Subcutaneous abdominal adipose tissue (tissue), 5 donors: Measurements from ENCODE around the gene PGS1.

Experiments
- H3K27ac ChIP-seq: one replicate; pipeline ENCODE4 v1.7.0; 2013; ENCODE audit warnings: low read depth, mild to moderate bottlenecking, inconsistent platforms, low read length, moderate library complexity
- H3K27me3 ChIP-seq, 5 donors: one replicate each; pipeline ENCODE4 v1.7.0; 2013; ENCODE audit warnings: low read length in 5 of 5, inconsistent platforms in 1 of 5; ENCODE audit not compliant: control insufficient read depth in 5 of 5, insufficient read depth in 4 of 5
- H3K36me3 ChIP-seq, 5 donors: one replicate each; pipeline ENCODE4 v1.7.0; 2013; ENCODE audit warnings: low read length in 5 of 5; ENCODE audit not compliant: control insufficient read depth in 5 of 5, insufficient read depth in 5 of 5
- H3K4me1 ChIP-seq, 5 donors: one replicate each; pipeline ENCODE4 v1.7.0; 2013; ENCODE audit warnings: low read length in 5 of 5, mild to moderate bottlenecking in 3 of 5, moderate library complexity in 1 of 5; ENCODE audit not compliant: control insufficient read depth in 5 of 5, insufficient read depth in 5 of 5
- H3K4me3 ChIP-seq, 5 donors: one replicate each; pipeline ENCODE4 v1.7.0; 2013; ENCODE audit warnings: low read length in 5 of 5, low read depth in 1 of 5
- H3K9ac ChIP-seq, 5 donors: one replicate each; pipeline ENCODE4 v1.7.0; 2013; ENCODE audit warnings: low read length in 5 of 5, mild to moderate bottlenecking in 4 of 5, moderate library complexity in 3 of 5
- H3K9me3 ChIP-seq, 5 donors: one replicate each; pipeline ENCODE4 v1.7.0; 2013; ENCODE audit warnings: low read length in 5 of 5; ENCODE audit not compliant: control insufficient read depth in 5 of 5
- donor health status: healthy.
- donor health status: healthy.
- donor health status: healthy.
- donor health status: healthy.
- donor health status: healthy.

Gene PGS1

GRCh38 chr17:78346605-78347250, 31.7 kb upstream of the PGS1 start:
- H3K4me1 ChIP-seq: peaks cover 24 to 64% (median 46%) of the 10 kb centered on the region in 5 donors
- no peak overlapping the region for H3K4me3 ChIP-seq
- no peak overlapping the region for H3K27ac ChIP-seq
- no peaks in the 10 kb centered on the region for H3K27me3 ChIP-seq
- no peak overlapping the region for H3K9ac ChIP-seq
- H3K36me3 ChIP-seq: no peaks in the 10 kb centered on the region
- no peaks in the 10 kb centered on the region for H3K9me3 ChIP-seq

GRCh38 chr17:78347453-78347852, 31.0 kb upstream of the PGS1 start:
- no peak overlapping the region for H3K27ac ChIP-seq
- no peak overlapping the region for H3K9ac ChIP-seq
- H3K27me3 ChIP-seq: no peaks in the 10 kb centered on the region
- peaks cover 31 to 66% (median 48%) of the 10 kb centered on the region in 5 donors for H3K4me1 ChIP-seq
- no peaks in the 10 kb centered on the region for H3K9me3 ChIP-seq
- H3K36me3 ChIP-seq: no peaks in the 10 kb centered on the region
- no peak overlapping the region for H3K4me3 ChIP-seq

- H3K27me3 ChIP-seq: no peaks in the 10 kb centered on the region
These were observed 30.2 kb upstream of the PGS1 start for GRCh38 chr17:78348055-78348770.

GRCh38 chr17:78349891-78350642, 28.4 kb upstream of the PGS1 start:
- Histone ChIP-seq H3K27ac (peak overlapping the region; percentile 40), H3K27me3 (no peaks in the 10 kb centered on the region), H3K4me1 (peaks cover 18 to 64% (median 51%) of the 10 kb centered on the region in 5 donors)

More at GRCh38 chr17:78348055-78348770, 30.2 kb upstream of the PGS1 start:
- Histone ChIP-seq H3K4me1 (peaks cover 28 to 63% (median 45%) of the 10 kb centered on the region in 5 donors), H3K4me3 (no peak overlapping the region), H3K27ac (no peak overlapping the region), H3K9ac (no peak overlapping the region), H3K9me3 (no peaks in the 10 kb centered on the region), H3K36me3 (no peaks in the 10 kb centered on the region)

GRCh38 chr17:78351449-78352006, 26.9 kb upstream of the PGS1 start:
- Histone ChIP-seq H3K9me3 (no peaks in the 10 kb centered on the region), H3K4me1 (peaks cover 17 to 63% (median 43%) of the 10 kb centered on the region in 5 donors), H3K27ac (peak overlapping the region; percentile 96), H3K9ac (peak overlapping the region; percentile 4 to 83 (median 48)), H3K36me3 (peaks cover 0 to 7% (median 0%) of the 10 kb centered on the region in 5 donors), H3K27me3 (no peaks in the 10 kb centered on the region), H3K4me3 (peak overlapping the region in 2 of 5 donors; percentile 23 to 50)

More at GRCh38 chr17:78349891-78350642, 28.4 kb upstream of the PGS1 start:
- H3K36me3 ChIP-seq: no peaks in the 10 kb centered on the region
- no peaks in the 10 kb centered on the region for H3K9me3 ChIP-seq
- no peak overlapping the region for H3K4me3 ChIP-seq
- H3K9ac ChIP-seq: peak overlapping the region in 1 of 5 donors; percentile 26

GRCh38 chr17:78353834-78354233, 24.6 kb upstream of the PGS1 start:
- peaks cover 0 to 26% (median 18%) of the 10 kb centered on the region in 5 donors for H3K36me3 ChIP-seq
- peak overlapping the region in 4 of 5 donors; percentile 6 to 57 (median 49) for H3K4me3 ChIP-seq
- peak overlapping the region in 2 of 5 donors; percentile 36 to 62 for H3K9ac ChIP-seq
- H3K9me3 ChIP-seq: no peaks in the 10 kb centered on the region
- no peaks in the 10 kb centered on the region for H3K27me3 ChIP-seq
- peak overlapping the region; percentile 80 for H3K27ac ChIP-seq
- H3K4me1 ChIP-seq: peaks cover 17 to 82% (median 57%) of the 10 kb centered on the region in 5 donors

GRCh38 chr17:78355045-78355641, 23.3 kb upstream of the PGS1 start:
- Histone ChIP-seq H3K9me3 (no peaks in the 10 kb centered on the region), H3K9ac (no peak overlapping the region), H3K4me1 (peaks cover 14 to 76% (median 51%) of the 10 kb centered on the region in 5 donors), H3K36me3 (peaks cover 0 to 32% (median 18%) of the 10 kb centered on the region in 5 donors), H3K4me3 (peak overlapping the region in 3 of 5 donors; percentile 7 to 38 (median 15)), H3K27me3 (no peaks in the 10 kb centered on the region), H3K27ac (no peak overlapping the region)

- Histone ChIP-seq H3K27ac (no peak overlapping the region), H3K9ac (no peak overlapping the region), H3K9me3 (no peaks in the 10 kb centered on the region), H3K27me3 (no peaks in the 10 kb centered on the region), H3K4me3 (peak overlapping the region in 3 of 5 donors; percentile 29 to 98 (median 38)), H3K36me3 (peaks cover 0 to 32% (median 18%) of the 10 kb centered on the region in 5 donors), H3K4me1 (peaks cover 14 to 74% (median 50%) of the 10 kb centered on the region in 5 donors)
These were observed 22.7 kb upstream of the PGS1 start for GRCh38 chr17:78355701-78356100.

GRCh38 chr17:78356101-78356713, 22.2 kb upstream of the PGS1 start:
- Histone ChIP-seq H3K4me3 (peak overlapping the region; percentile 29 to 98 (median 52)), H3K4me1 (peaks cover 14 to 74% (median 49%) of the 10 kb centered on the region in 5 donors), H3K9me3 (no peaks in the 10 kb centered on the region), H3K36me3 (peaks cover 0 to 32% (median 18%) of the 10 kb centered on the region in 5 donors), H3K27ac (no peak overlapping the region), H3K9ac (peak overlapping the region in 1 of 5 donors; percentile 15), H3K27me3 (no peaks in the 10 kb centered on the region)
